HCT116 (cell line): ENCODE measurements around the gene PDCD5.

Experiments
- EGR1 ChIP-seq: IDR thresholded peaks from 2 replicates; pipeline ENCODE4 v1.6.1; 2012; ENCODE audit warnings: low read depth
- EZH2 ChIP-seq: fragments of 200-600 bp; sonication (generic); IDR thresholded peaks from 2 replicates; pipeline ENCODE4 v1.6.1; 2017; ENCODE audit warnings: antibody characterized with exemption, mixed run types
- EZH2phosphoT487 ChIP-seq: fragments of 200-600 bp; IDR thresholded peaks from 2 replicates; pipeline ENCODE4 v1.6.1; 2018; ENCODE audit warnings: antibody characterized with exemption, borderline replicate concordance
- POLR2A ChIP-seq: IDR thresholded peaks from 2 replicates; pipeline ENCODE4 v1.7.0; 2011; ENCODE audit warnings: borderline replicate concordance; ENCODE audit not compliant: insufficient read depth, insufficient read length; ENCODE audit errors: extremely low read depth
- POLR2AphosphoS5 ChIP-seq: IDR thresholded peaks from 2 replicates; pipeline ENCODE4 v1.6.1; 2011; ENCODE audit warnings: mild to moderate bottlenecking, low read depth, low read length, moderate library complexity
- SP1 ChIP-seq: IDR thresholded peaks from 2 replicates; pipeline ENCODE4 v1.6.1; 2012; ENCODE audit warnings: low read depth
- TCF7L2 ChIP-seq: IDR thresholded peaks from 2 replicates; pipeline ENCODE4 v1.7.0; 2011; ENCODE audit warnings: borderline replicate concordance, inconsistent platforms; ENCODE audit not compliant: insufficient read depth, insufficient read length; ENCODE audit errors: extremely low read depth
- YY1 ChIP-seq: IDR thresholded peaks from 2 replicates; pipeline ENCODE4 v1.6.1; 2011; ENCODE audit warnings: low read length, low read depth, moderate library complexity, mild to moderate bottlenecking; ENCODE audit not compliant: insufficient replicate concordance; ENCODE audit errors: extremely low read depth
- TF ChIP-seq, protein P1 (sequence below), 3 experiments: fragments of 200-600 bp in 1 of 3; sonication (generic) in 1 of 3; IDR thresholded peaks in 2 of 3; conservative IDR thresholded peaks in 1 of 3; 2 replicates each; pipeline ENCODE4 v1.5.1; 2012 to 2017; ENCODE audit warnings: low read depth in 2 of 3, low read length in 2 of 3, antibody characterized with exemption in 1 of 3, borderline replicate concordance in 1 of 3, control low read depth in 1 of 3, mild to moderate bottlenecking in 1 of 3, mixed read lengths in 1 of 3, mixed run types in 1 of 3, moderate library complexity in 1 of 3; ENCODE audit not compliant: insufficient read depth in 1 of 3
- TF ChIP-seq, protein P2 (sequence below): IDR thresholded peaks from 2 replicates; pipeline ENCODE4 v1.6.1; 2011; ENCODE audit warnings: mild to moderate bottlenecking, low read length, moderate library complexity; ENCODE audit not compliant: insufficient replicate concordance; ENCODE audit errors: extremely low read depth
- TF ChIP-seq, protein P3 (sequence below): IDR thresholded peaks from 2 replicates; pipeline ENCODE4 v1.6.1; 2012

DNA sequence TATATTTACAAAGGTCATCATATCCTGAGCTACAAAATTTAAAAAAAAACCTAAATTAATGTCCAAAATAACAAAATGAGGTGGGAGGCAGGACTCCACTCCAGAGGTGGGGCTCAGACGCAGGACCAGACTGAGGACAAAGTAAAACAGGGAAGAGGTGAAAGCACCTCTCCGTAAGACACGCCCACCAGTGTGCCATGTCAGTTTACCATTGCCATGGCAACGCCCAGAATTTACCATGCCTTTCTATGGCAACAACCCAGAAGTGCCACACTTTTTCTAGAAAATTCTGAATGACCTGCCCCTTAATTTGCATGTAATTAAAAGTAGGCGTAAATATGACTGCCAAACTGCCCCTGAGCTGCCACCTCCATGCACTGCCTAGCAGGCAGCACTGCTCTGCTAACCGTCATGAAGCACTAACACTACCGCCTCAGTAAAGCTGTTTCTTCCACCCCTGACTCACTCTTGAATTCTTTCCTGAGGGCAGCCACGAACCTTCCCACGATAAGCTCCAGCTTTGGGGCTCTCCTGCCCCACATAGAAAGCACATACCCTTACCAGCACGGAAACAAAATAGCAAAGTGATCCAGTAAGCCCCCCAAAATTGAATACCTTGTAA lies 22.3 kb upstream of the PDCD5 start:
- TF ChIP-seq EGR1 (no peak), POLR2AphosphoS5 (no peak), SP1 (no peak), YY1 (no peak), POLR2A (no peak), TCF7L2 (no peak), EZH2 (no peak), EZH2phosphoT487 (no peak)
- TF ChIP-seq, protein P1, sequence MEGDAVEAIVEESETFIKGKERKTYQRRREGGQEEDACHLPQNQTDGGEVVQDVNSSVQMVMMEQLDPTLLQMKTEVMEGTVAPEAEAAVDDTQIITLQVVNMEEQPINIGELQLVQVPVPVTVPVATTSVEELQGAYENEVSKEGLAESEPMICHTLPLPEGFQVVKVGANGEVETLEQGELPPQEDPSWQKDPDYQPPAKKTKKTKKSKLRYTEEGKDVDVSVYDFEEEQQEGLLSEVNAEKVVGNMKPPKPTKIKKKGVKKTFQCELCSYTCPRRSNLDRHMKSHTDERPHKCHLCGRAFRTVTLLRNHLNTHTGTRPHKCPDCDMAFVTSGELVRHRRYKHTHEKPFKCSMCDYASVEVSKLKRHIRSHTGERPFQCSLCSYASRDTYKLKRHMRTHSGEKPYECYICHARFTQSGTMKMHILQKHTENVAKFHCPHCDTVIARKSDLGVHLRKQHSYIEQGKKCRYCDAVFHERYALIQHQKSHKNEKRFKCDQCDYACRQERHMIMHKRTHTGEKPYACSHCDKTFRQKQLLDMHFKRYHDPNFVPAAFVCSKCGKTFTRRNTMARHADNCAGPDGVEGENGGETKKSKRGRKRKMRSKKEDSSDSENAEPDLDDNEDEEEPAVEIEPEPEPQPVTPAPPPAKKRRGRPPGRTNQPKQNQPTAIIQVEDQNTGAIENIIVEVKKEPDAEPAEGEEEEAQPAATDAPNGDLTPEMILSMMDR (IDR thresholded peaks at IDR 0.05 in 2 of 3, conservative IDR thresholded peaks at IDR 0.05 in 1 of 3; ENCODE audit: borderline replicate concordance in 1 of 3, insufficient read depth in 1 of 3, low read depth in 2 of 3, low read length in 2 of 3) = no peak
- TF ChIP-seq, protein P2, sequence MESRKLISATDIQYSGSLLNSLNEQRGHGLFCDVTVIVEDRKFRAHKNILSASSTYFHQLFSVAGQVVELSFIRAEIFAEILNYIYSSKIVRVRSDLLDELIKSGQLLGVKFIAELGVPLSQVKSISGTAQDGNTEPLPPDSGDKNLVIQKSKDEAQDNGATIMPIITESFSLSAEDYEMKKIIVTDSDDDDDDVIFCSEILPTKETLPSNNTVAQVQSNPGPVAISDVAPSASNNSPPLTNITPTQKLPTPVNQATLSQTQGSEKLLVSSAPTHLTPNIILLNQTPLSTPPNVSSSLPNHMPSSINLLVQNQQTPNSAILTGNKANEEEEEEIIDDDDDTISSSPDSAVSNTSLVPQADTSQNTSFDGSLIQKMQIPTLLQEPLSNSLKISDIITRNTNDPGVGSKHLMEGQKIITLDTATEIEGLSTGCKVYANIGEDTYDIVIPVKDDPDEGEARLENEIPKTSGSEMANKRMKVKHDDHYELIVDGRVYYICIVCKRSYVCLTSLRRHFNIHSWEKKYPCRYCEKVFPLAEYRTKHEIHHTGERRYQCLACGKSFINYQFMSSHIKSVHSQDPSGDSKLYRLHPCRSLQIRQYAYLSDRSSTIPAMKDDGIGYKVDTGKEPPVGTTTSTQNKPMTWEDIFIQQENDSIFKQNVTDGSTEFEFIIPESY = no peak
- TF ChIP-seq, protein P3, sequence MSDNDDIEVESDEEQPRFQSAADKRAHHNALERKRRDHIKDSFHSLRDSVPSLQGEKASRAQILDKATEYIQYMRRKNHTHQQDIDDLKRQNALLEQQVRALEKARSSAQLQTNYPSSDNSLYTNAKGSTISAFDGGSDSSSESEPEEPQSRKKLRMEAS = no peak
